ENCODE results near the gene ATP1A1. TPM values are rescaled to one million over a fixed set of nuclear protein-coding genes. Genes with fewer than 3 reads are reported as not detected.

Gene ATP1A1
- total RNA-seq, 8 experiments from 2014 or later, result 84.7 to 209 (median 128) TPM

DNA sequence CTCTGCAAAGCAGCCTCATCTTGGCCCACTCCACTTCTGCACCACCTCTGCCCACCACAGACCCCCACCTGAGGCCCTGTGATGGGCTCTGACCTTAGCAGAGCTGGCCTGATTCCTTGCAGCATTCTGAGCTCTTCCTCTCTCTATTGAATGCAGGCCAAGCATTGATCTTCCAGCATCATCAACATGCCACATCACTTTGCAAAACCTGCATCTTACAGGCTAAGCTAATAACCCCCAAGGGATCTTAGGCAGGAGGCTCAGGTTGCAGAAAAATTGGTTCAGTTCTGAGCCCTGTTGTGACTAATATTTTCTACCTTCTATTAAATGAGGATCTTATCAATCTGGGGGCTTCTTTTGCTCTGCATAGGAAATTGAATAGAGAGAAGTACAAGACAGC is 78.7 kb downstream of the ATP1A1 start:
- Histone ChIP-seq H3K4me3 (no peak overlapping the region), H3K4me1 (replicated peaks in 1 of 2) (peaks cover 19 to 25% of the 10 kb centered on the region in 2 donors), H3K27ac (peak overlapping the region; percentile 60 to 73)
- in situ Hi-C loops (cut with MboI; ENCODE audit: low pct_unique_long_range_greater_than_20kb in 2 of 9, low sequenced_read_pairs in 9 of 9, unreplicated experiment in 9 of 9), result no loop called here
- ATAC-seq (replicated peaks in 6 of 8), result peak in 5 of 8 experiments; percentile 69 to 92 (median 84)

- ATAC-seq (replicated peaks in 6 of 8), result no peak
Measured at GRCh38 chr1:116453481-116453880, 80.4 kb downstream of the ATP1A1 start.

GRCh38 chr1:116453906-116454305 is 80.9 kb downstream of the ATP1A1 start:
- 17 to 100% (median 84%) methylated on average over 1 to 4 of the region's 4 CpGs; no CpG with 5 or more reads in 5 of the 10 experiments for WGBS, 10 experiments
- Histone ChIP-seq H3K27ac (no peak overlapping the region), H3K4me1 (replicated peaks in 1 of 2) (peaks cover 28 to 32% of the 10 kb centered on the region in 2 donors), H3K4me3 (no peak overlapping the region)
- ATAC-seq (replicated peaks in 6 of 8), result no peak
- in situ Hi-C loops (cut with MboI; ENCODE audit: low pct_unique_long_range_greater_than_20kb in 2 of 9, low sequenced_read_pairs in 9 of 9, unreplicated experiment in 9 of 9), result no loop called here

More at GRCh38 chr1:116453481-116453880, 80.4 kb downstream of the ATP1A1 start:
- 30 to 100% (median 90%) methylated on average over 1 to 2 of the region's 2 CpGs for WGBS, 10 experiments
- Histone ChIP-seq H3K4me3 (no peak overlapping the region), H3K27ac (no peak overlapping the region), H3K4me1 (replicated peaks in 1 of 2) (peaks cover 28% of the 10 kb centered on the region in 2 donors)
- in situ Hi-C loops (cut with MboI; ENCODE audit: low pct_unique_long_range_greater_than_20kb in 2 of 9, low sequenced_read_pairs in 9 of 9, unreplicated experiment in 9 of 9), result no loop called here

Other genes with a start within 250 kb of the ATP1A1 start
- gene CD58, start 197.8 kb downstream of the ATP1A1 start, total RNA-seq, result 10 to 100 TPM in 4 of 8 experiments, 1 to 10 TPM in 4; 2.5 to 64.5 (median 12.8) TPM

All from motor neuron (in vitro differentiated cells).